ACC112 (cell line): ENCODE results near the gene DDOST.

Experiments
- H2AFZ ChIP-seq: fragments of 200-600 bp; sonication (generic); one replicate; pipeline ENCODE4 v1.6.0; 2017; ENCODE audit warnings: antibody characterized with exemption, low read length; ENCODE audit not compliant: unreplicated experiment
- H3K27ac ChIP-seq: fragments of 200-600 bp; sonication (generic); 2 replicates; pipeline ENCODE4 v1.5.1; 2014; ENCODE audit warnings: low read depth, mild to moderate bottlenecking, antibody characterized with exemption, low read length, moderate library complexity
- H3K27me3 ChIP-seq: fragments of 200-600 bp; sonication (generic); 2 replicates; pipeline ENCODE4 v1.6.1; 2014; ENCODE audit warnings: mild to moderate bottlenecking, antibody characterized with exemption, low read length, moderate library complexity, mixed read lengths; ENCODE audit not compliant: insufficient read depth
- H3K36me3 ChIP-seq: fragments of 200-600 bp; sonication (generic); 2 replicates; pipeline ENCODE4 v1.6.1; 2016; ENCODE audit warnings: mild to moderate bottlenecking, antibody characterized with exemption, low read length, moderate library complexity, mixed read lengths; ENCODE audit not compliant: insufficient read depth
- H3K4me1 ChIP-seq: fragments of 200-600 bp; sonication (generic); one replicate; pipeline ENCODE4 v1.6.1; 2016; ENCODE audit warnings: low read length, mixed read lengths; ENCODE audit not compliant: insufficient read depth, unreplicated experiment, control insufficient read depth
- H3K4me3 ChIP-seq: fragments of 200-600 bp; sonication (generic); 2 replicates; pipeline ENCODE4 v1.5.1; 2014; ENCODE audit warnings: mild to moderate bottlenecking, low read depth, low read length
- H3K79me2 ChIP-seq: fragments of 200-600 bp; sonication (generic); one replicate; pipeline ENCODE4 v1.6.0; 2016; ENCODE audit warnings: low read length; ENCODE audit not compliant: control insufficient read depth, unreplicated experiment, insufficient read depth

DDOST gene

GRCh38 chr1:20689645-20690056 is 28.5 kb upstream of the DDOST start:
- Histone ChIP-seq H2AFZ (no peak overlapping the region), H3K27ac (no peak overlapping the region), H3K79me2 (no peaks in the 10 kb centered on the region), H3K27me3 (no peaks in the 10 kb centered on the region), H3K4me1 (no peaks in the 10 kb centered on the region), H3K36me3 (no peaks in the 10 kb centered on the region), H3K4me3 (no peak overlapping the region)

DNA sequence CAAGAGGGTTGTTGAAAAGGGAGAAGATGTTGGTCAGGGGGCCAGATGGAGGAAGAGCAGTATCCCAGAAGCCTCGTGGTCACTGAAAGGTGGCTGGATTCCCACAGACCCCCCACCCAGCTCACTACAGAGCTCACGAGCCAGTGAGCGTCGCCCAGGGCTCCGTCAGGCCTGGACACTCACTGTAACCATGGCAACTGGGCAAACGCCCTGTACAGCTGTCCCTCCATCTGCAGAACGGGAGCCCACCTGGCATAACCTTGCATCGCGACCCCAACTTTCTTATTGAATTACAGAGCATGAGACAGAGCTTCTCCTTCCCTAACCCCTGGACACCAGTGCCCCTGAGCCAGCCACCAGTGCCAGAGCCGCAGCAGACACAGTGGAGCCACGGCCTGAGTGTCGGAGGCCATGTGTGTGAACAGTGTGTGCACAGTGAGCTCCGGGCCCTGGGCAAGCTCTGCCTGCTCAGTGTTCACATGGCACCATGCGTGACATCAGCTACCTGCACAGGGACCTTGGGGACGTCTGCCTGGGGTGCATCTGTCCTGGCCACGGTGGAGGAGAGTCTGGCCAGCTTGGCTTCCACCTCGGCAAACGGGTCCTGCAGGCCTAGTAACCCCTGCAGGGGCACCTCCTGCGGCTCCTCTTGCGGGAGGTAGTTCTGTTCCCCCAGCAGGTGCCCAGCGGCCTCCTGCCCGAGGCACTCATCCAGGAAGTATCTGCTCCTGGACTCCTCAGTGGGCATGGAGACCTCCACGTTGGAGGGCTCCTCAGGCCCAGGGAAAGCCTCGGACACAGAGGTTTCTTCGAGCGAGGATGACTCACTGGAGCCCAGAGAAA is 25.9 kb upstream of the DDOST start:
- no peaks in the 10 kb centered on the region for H3K36me3 ChIP-seq
- no peak overlapping the region for H2AFZ ChIP-seq
- H3K27me3 ChIP-seq, result no peaks in the 10 kb centered on the region
- no peak overlapping the region for H3K27ac ChIP-seq
- H3K79me2 ChIP-seq, result no peaks in the 10 kb centered on the region
- no peak overlapping the region for H3K4me3 ChIP-seq
- no peaks in the 10 kb centered on the region for H3K4me1 ChIP-seq

- Histone ChIP-seq H2AFZ (no peak overlapping the region), H3K27me3 (no peaks in the 10 kb centered on the region), H3K27ac (no peak overlapping the region)
These were observed 24.6 kb upstream of the DDOST start for GRCh38 chr1:20685741-20686140.

DNA sequence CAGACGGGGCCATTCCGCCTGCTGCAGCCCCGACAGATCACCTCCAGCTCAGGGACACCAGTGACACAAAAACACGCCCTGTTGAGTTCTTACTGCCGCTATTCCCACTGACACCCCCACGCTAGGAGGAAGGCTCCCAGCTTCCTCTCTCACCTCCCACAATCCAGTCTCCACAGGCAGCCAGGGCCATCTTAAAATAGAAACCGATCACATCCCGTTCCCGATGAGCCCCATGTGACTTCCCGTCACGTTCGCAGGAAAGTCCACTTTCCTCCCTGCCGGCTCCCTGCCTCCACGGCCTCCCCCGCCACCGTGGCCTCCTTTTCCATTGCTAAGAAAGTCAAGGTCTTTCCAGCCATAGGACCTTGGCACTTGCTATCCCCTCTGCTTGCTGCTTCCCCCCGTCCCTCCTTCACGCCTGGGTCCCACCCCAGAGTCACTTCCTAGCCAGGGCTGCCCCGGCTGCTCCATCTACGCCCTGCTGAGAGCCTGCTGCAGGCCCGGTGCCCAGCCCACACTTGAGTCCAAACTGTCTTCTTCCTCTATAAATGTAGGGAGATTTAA is 24.0 kb upstream of the DDOST start:
- H3K36me3 ChIP-seq, result no peaks in the 10 kb centered on the region
- H3K27ac ChIP-seq, result no peak overlapping the region
- H2AFZ ChIP-seq, result no peak overlapping the region
- no peaks in the 10 kb centered on the region for H3K79me2 ChIP-seq
- H3K27me3 ChIP-seq, result no peaks in the 10 kb centered on the region
- no peaks in the 10 kb centered on the region for H3K4me1 ChIP-seq
- no peak overlapping the region for H3K4me3 ChIP-seq

More at GRCh38 chr1:20685741-20686140, 24.6 kb upstream of the DDOST start:
- Histone ChIP-seq H3K36me3 (no peaks in the 10 kb centered on the region), H3K4me1 (no peaks in the 10 kb centered on the region), H3K79me2 (no peaks in the 10 kb centered on the region), H3K4me3 (no peak overlapping the region)

DNA sequence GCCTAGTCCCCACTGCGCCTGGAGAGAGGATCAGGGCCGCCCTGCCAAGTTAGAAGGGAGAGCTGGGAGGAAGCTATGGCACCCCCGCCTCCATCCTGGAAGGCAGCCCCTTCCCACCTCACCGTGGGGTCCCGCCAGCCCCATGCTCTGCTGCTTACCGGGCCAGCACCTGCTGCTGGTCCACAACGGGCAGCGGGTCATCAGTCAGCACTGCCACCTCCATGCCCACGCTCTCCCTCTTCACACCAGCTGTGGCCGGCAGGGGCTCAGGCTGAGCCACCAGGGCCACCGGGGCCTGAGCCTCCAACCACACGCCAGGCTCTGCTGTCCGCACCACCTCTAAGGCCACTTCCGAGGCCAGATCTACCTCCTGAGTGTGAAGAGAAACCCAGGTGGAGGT is 23.5 kb upstream of the DDOST start:
- no peaks in the 10 kb centered on the region for H3K36me3 ChIP-seq
- H3K27me3 ChIP-seq, result no peaks in the 10 kb centered on the region
- no peaks in the 10 kb centered on the region for H3K4me1 ChIP-seq
- H2AFZ ChIP-seq, result no peak overlapping the region
- no peak overlapping the region for H3K27ac ChIP-seq
- H3K4me3 ChIP-seq, result no peak overlapping the region
- H3K79me2 ChIP-seq, result no peaks in the 10 kb centered on the region

GRCh38 chr1:20684050-20684620 is 23.0 kb upstream of the DDOST start:
- H2AFZ ChIP-seq, result no peak overlapping the region
- no peaks in the 10 kb centered on the region for H3K4me1 ChIP-seq
- H3K79me2 ChIP-seq, result no peaks in the 10 kb centered on the region
- no peak overlapping the region for H3K4me3 ChIP-seq
- no peak overlapping the region for H3K27ac ChIP-seq
- no peaks in the 10 kb centered on the region for H3K27me3 ChIP-seq
- no peaks in the 10 kb centered on the region for H3K36me3 ChIP-seq

DNA sequence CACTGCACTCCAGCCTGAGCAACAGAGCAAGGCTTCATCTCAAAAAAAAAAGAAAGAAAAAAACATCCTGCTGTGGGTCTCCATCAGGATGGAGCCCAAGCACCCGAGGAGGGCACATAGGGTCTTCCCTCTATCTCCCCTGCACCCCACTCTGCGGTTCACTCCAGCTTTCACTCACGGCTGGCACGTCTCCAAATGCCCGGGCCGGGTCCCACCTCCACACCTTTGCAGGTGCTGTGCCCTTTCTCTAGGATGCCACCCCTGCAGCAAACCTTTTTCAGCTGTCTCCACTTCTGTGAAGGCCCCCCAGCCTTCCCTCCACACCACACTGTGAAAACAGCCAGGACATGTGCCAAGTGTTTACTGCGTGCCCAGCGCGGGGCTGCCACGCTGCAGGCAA is 22.4 kb upstream of the DDOST start:
- Histone ChIP-seq H3K27me3 (no peaks in the 10 kb centered on the region), H3K79me2 (no peaks in the 10 kb centered on the region), H3K36me3 (no peaks in the 10 kb centered on the region), H2AFZ (no peak overlapping the region), H3K4me1 (no peaks in the 10 kb centered on the region), H3K4me3 (no peak overlapping the region), H3K27ac (no peak overlapping the region)

GRCh38 chr1:20682571-20683236 is 21.5 kb upstream of the DDOST start:
- no peak overlapping the region for H3K4me3 ChIP-seq
- no peaks in the 10 kb centered on the region for H3K79me2 ChIP-seq
- H3K27me3 ChIP-seq, result no peaks in the 10 kb centered on the region
- H3K36me3 ChIP-seq, result no peaks in the 10 kb centered on the region
- H3K27ac ChIP-seq, result no peak overlapping the region
- H3K4me1 ChIP-seq, result no peaks in the 10 kb centered on the region
- H2AFZ ChIP-seq, result no peak overlapping the region

DNA sequence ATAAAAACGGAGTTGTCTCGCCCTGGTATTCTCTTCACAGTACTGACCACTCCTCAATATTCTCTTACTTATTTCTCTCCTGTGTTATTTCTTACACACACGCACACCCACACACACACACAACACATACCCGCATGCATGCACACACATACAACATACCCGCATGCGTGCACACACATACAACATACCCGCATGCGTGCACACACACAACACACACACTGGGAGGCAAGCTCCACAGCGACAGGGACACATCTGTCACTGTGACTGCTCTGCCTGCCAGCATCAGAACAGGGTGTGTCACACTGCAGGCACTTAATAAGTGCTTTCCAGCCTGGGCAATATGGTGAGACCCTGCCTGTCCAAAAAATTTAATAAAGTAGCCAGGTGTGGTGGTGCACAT is 20.8 kb upstream of the DDOST start:
- Histone ChIP-seq H3K27me3 (no peaks in the 10 kb centered on the region), H3K4me3 (no peak overlapping the region), H3K4me1 (no peaks in the 10 kb centered on the region), H3K79me2 (no peaks in the 10 kb centered on the region), H2AFZ (no peak overlapping the region), H3K27ac (no peak overlapping the region), H3K36me3 (no peaks in the 10 kb centered on the region)

DNA sequence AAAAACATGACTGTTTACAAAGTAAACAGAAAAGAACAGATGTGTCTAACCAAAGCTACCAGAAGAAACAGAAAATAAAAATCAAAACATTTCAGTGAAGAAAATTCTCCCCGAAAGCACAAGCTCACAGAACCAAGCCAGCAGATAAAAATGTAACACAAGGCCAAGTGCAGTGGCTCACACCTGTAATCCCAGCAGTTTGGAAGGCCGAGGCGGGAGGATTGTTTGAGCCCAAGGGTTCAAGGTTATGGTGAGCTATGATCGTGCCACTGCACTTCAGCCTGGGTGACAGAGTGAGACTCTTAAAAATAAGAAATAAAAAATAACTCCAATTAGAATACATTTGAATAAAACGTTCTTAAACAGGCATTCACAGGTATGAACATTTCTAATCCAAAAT is 19.1 kb upstream of the DDOST start:
- no peaks in the 10 kb centered on the region for H3K36me3 ChIP-seq
- no peak overlapping the region for H3K27ac ChIP-seq
- no peak overlapping the region for H3K4me3 ChIP-seq
- no peaks in the 10 kb centered on the region for H3K79me2 ChIP-seq
- H2AFZ ChIP-seq, result no peak overlapping the region
- no peaks in the 10 kb centered on the region for H3K27me3 ChIP-seq
- no peaks in the 10 kb centered on the region for H3K4me1 ChIP-seq
